ENCODE results near the gene ASAP3.

DNA sequence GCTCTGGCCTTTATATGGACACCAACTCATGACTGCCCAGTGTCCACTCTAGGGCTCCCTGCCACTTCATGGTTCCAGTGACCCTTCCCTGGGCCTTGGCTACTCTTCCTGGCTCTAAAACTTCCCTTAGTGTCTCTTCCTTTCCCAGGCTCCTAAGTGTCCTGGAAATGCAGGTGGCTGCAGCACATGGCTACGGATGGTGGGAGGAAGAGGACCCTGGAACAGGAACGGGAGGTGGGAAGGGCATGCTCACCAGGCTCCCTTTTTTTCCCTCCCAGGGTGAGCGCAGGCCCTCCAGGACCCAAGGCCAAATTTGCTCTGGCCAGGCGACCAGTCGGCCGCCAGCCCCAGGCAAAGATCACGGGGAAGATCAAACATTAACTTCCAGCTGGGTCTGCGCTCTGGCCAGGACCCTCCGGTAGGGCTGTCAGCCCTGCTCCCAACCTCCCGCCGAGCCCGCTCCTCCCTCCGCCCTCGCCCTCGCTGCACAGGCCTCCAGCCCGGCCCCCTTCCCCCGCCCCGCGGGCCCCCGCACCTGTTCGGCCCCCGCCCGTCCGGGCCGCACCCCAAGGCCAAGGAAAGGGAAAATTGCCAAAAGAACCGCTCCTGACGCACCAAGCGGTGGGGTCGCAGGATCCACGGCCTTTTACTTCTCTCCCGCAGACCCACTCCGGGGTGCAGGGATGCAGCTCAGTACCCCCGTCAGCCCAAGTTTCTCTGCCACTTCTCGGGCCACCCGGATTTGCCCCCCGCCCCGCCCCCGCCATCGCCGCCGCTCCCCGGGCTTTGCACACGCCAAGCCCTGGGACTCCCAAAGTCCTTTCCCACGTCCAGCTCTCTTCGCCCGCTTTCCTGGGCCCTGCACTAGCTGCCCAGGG, 60.3 kb downstream of the ASAP3 start:
- TF ChIP-seq, protein P1, sequence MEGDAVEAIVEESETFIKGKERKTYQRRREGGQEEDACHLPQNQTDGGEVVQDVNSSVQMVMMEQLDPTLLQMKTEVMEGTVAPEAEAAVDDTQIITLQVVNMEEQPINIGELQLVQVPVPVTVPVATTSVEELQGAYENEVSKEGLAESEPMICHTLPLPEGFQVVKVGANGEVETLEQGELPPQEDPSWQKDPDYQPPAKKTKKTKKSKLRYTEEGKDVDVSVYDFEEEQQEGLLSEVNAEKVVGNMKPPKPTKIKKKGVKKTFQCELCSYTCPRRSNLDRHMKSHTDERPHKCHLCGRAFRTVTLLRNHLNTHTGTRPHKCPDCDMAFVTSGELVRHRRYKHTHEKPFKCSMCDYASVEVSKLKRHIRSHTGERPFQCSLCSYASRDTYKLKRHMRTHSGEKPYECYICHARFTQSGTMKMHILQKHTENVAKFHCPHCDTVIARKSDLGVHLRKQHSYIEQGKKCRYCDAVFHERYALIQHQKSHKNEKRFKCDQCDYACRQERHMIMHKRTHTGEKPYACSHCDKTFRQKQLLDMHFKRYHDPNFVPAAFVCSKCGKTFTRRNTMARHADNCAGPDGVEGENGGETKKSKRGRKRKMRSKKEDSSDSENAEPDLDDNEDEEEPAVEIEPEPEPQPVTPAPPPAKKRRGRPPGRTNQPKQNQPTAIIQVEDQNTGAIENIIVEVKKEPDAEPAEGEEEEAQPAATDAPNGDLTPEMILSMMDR (IDR thresholded peaks at IDR 0.05) = no peak
- TF ChIP-seq POLR2A (IDR thresholded peaks at IDR 0.05) = no peak
